Right cardiac atrium (tissue), 5 donors: ENCODE measurements around the gene H2BK1. TPM values are rescaled to one million over a fixed set of nuclear protein-coding genes. Genes with fewer than 3 reads are reported as not detected.

Source experiments
- ATAC-seq, 2 donors: fragments of 200-7000 bp; cut with Tn5 transposase; one replicate each; pipeline versions ENCODE4 v1.8.0 to v1.9.1; 2020; ENCODE audit warnings: moderate library complexity in 2 of 2, mild to moderate bottlenecking in 1 of 2
- DNase-seq, 3 donors: peaks; one replicate each; pipeline ENCODE4 v3.0.0-alpha.2; 2020
- H3K27ac ChIP-seq: one replicate; pipeline ENCODE4 v1.5.1; 2013; ENCODE audit warnings: mild to moderate bottlenecking, low read length, control low read depth, moderate library complexity
- H3K27me3 ChIP-seq: one replicate; pipeline ENCODE4 v1.6.1; 2013; ENCODE audit not compliant: control insufficient read depth, insufficient read depth
- H3K4me1 ChIP-seq: one replicate; pipeline ENCODE4 v1.6.1; 2013; ENCODE audit warnings: low read length; ENCODE audit not compliant: control insufficient read depth, insufficient read depth
- H3K4me3 ChIP-seq: one replicate; pipeline ENCODE4 v1.5.1; 2013; ENCODE audit warnings: low read length, control low read depth
- H3K9me3 ChIP-seq: one replicate; pipeline ENCODE4 v1.6.1; 2013; ENCODE audit warnings: low read length; ENCODE audit not compliant: control insufficient read depth
- WGBS: extraction: QIAGEN DNeasy Blood & Tissue Kit; methylation state at CpG from one replicate; pipeline ENCODE4 v1.1.7; 2013; 5-methylcytosine and 5-hydroxymethylcytosine counted together
- intact Hi-C, 4 donors: fragments of 100-400 bp; cut with DNase I; formaldehyde crosslinking; loops; one replicate each; pipeline versions ENCODE4 v1.11.0 to v1.14.0; 2022 to 2023
- long read RNA-seq, 4 donors: library from polyadenylated mRNA; unstranded; transcript quantifications; one replicate each; pipeline ENCODE4 v2.0.0, GENCODE V29; 2020 to 2021
- polyA plus RNA-seq: library from polyadenylated mRNA; stranded (reverse); fragments of 200-250 nt; gene quantifications from one replicate; pipeline ENCODE4 v1.2.3, GENCODE V29; 2013
- total RNA-seq, 4 donors: library from RNA; stranded (reverse); fragmentation: NEBNext Ultra II Directional; extraction: Animal tissue kit (Norgen Biotek cat#: 25700); gene quantifications; one replicate each; pipeline ENCODE4 v1.2.1, GENCODE V29; 2021
- donor health status: healthy with polysubstance abuse.
- donor health status: DM: no; HTN: yes; CAD: no.
- donor health status: DM: no; HTN: no; CAD: no.
- donor health status: DM: no; HTN: yes; CAD: no; lungs with severe emphysema.
- donor health status: DM: yes; HTN: yes; CAD: no.

The H2BK1 gene
- total RNA-seq (not detected), polyA plus RNA-seq (not detected)
- long read RNA-seq, donor 1: 0 reads
- long read RNA-seq, donor 2: 0 reads
- long read RNA-seq, donor 3: 0 reads
- long read RNA-seq, donor 4: 0 reads

DNA sequence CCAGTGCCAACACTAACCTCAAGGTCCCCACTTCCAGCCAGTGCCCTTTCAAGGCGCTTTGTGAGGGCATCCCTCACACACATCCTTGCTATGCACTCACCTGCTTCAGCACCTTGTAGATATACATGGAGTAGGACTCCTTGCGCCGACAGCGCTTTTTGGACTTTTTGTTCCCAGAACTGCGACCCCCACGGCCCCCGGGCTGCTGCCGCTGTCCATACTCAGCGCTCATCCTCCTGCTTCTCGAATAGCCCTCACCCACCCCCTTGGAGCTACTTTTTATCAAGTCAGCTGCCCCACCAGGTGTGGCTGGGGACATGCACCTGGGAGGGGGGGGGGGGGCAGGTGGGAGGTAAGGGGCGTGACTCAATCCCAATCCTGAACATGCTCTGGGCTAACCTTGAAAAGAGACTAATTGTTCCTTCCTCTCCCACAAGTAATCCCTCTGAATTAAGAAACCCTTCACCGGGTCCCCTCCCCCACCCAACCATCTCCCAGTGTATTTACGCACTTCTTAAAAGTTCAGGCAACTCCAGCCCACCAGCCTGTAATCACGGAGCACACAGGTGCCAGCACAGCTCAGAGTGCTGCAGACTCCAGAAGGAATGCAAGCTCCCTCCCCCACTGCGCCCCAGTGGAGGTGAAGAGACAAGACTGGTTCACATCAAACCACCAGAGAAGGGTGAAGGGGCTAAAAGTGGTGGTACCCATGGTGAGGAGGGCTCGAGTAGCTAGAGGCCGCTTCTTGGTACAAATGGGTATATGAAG lies at the start of gene H2BK1:
Gene H2BK1 (minus strand): TSS at position 402 of the 768 bp plus-strand sequence. CDS start 170 bp downstream, at position 232.
- DNase-seq: peak in 1 of 3 donors; percentile 27
- ATAC-seq: no peak
- intact Hi-C loops: no loop called here
- Histone ChIP-seq H3K27me3 (no peaks in the 10 kb centered on the region), H3K4me1 (no peaks in the 10 kb centered on the region), H3K4me3 (no peak within 1 kb of the TSS), H3K9me3 (no peaks in the 10 kb centered on the region), H3K27ac (no peak within 1 kb of the TSS)
- 84% methylated on average over 17 of the region's 17 CpGs for WGBS

GRCh38 chr7:151257990-151258389 lies 47.7 kb upstream of the H2BK1 start:
- Histone ChIP-seq H3K27ac (no peak overlapping the region), H3K4me1 (peaks cover 2% of the 10 kb centered on the region), H3K4me3 (no peak overlapping the region), H3K9me3 (no peaks in the 10 kb centered on the region), H3K27me3 (no peaks in the 10 kb centered on the region)
- ATAC-seq: no peak
- DNase-seq: peak in 1 of 3 donors; percentile 25
- 90% methylated on average over 7 of the region's 7 CpGs for WGBS
- intact Hi-C loops: no loop called here

DNA sequence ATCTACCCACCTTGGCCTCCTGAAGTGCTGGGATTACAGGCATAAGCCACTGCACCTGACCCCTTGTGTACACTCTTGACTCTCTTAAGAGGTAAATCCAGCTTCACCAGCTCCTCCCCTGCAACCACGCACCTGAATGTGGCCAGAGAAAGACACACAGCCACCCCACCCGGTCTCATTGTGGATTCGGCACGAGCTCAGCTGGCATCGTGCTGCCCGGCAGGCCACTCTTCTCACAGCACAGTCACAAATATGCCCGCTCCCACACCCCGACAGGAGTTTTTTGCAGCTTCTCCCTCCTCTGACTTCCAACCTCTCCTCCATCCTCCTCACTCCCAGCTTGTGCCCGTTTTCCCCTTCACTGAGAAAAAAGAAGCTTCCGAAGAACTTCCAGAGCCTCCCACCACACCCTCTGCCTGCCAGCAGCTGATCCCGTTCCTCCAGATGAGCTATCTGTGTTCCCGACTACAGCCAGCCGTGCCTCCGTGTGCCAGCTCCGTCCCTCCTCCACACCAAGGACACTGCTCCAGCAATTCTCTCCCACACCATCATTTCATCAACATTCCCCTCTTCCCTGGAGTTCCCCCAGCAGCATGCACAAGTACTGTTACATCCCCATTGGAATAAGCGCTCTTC lies 46.2 kb upstream of the H2BK1 start:
- no peak overlapping the region for H3K27ac ChIP-seq
- no peaks in the 10 kb centered on the region for H3K27me3 ChIP-seq
- intact Hi-C loops: no loop called here
- peak in 2 of 3 donors; percentile 57 to 63 for DNase-seq
- WGBS: 40% methylated on average over 16 of the region's 16 CpGs
- H3K9me3 ChIP-seq: no peaks in the 10 kb centered on the region
- peaks cover 5% of the 10 kb centered on the region for H3K4me1 ChIP-seq
- ATAC-seq: peak in 1 of 2 donors; percentile 5
- no peak overlapping the region for H3K4me3 ChIP-seq

DNA sequence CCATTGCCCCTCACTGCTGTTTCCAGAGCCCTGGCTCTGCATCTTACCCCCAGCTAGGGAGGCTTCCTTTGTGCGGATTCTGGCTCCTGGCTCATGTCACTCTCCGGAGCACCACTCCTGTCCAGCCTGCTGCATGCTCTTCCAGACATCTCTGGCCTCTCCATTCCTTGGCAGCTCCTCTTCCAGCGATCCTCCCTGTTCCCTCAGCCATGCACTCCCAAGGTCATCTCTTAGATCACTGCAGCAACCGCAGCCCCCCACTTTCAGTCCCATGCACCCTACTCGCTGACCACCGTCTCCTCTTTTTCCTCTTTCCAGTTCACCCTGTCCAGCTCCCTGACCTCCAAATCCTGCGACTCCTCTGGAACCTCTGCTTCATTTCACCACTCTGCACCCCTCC lies 45.1 kb upstream of the H2BK1 start:
- H3K27ac ChIP-seq: no peak overlapping the region
- no peaks in the 10 kb centered on the region for H3K27me3 ChIP-seq
- no peaks in the 10 kb centered on the region for H3K9me3 ChIP-seq
- ATAC-seq: no peak
- intact Hi-C loops: no loop called here
- H3K4me1 ChIP-seq: peaks cover 9% of the 10 kb centered on the region
- 63% methylated on average over 7 of the region's 7 CpGs for WGBS
- no peak overlapping the region for H3K4me3 ChIP-seq
- peak in 2 of 3 donors; percentile 15 to 20 for DNase-seq

DNA sequence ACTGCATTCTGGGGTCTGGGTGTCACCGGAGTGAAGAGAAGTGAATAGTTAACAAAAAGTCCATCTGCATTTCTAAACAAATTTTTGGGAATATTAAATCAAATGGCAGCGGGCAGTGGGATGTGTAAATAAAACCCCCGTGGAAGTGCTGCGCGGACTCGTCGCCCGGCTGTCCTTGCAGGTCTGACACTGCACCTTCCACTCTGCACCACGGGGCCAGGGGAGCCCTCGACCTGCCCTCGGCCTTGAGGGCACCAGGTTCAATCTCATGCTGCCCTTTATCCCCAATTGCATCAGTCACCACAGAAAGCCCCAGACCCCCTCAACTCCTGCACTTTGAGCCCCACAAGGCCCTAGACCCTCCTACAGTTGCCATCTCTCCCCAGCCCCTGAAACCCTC lies 44.6 kb upstream of the H2BK1 start:
- DNase-seq (peak in 2 of 3 donors; percentile 38 to 42), ATAC-seq (no peak)
- no peak overlapping the region for H3K4me3 ChIP-seq
- no peak overlapping the region for H3K27ac ChIP-seq
- intact Hi-C loops: no loop called here
- H3K9me3 ChIP-seq: no peaks in the 10 kb centered on the region
- peaks cover 12% of the 10 kb centered on the region for H3K4me1 ChIP-seq
- H3K27me3 ChIP-seq: no peaks in the 10 kb centered on the region
- WGBS: 86% methylated on average over 11 of the region's 11 CpGs

DNA sequence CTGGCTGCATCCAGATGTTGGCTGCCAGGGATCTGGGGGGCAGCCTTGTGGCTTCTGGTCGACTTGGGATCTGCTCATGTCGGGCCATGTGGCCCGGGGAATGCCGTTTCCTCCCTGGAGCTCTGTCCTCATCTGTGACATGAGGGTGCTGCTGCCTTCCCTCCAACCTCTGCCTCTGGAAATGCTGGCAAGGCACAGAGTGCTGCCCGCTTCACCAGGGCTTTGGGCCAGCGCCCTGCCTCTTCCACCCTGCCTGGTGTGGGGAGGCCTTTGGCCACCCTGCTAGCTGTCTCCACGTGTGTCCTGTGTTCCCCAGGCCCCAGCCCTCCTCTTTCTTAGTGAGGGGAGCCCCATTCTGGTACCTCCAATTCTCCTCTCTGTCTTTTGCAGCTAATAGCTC lies 44.0 kb upstream of the H2BK1 start:
- DNase-seq (peak in 2 of 3 donors; percentile 34 to 81), ATAC-seq (peak; percentile 10)
- 56% methylated on average over 7 of the region's 7 CpGs for WGBS
- Histone ChIP-seq H3K27me3 (no peaks in the 10 kb centered on the region), H3K9me3 (no peaks in the 10 kb centered on the region), H3K4me3 (no peak overlapping the region), H3K4me1 (peaks cover 12% of the 10 kb centered on the region), H3K27ac (no peak overlapping the region)
- intact Hi-C loops: no loop called here

DNA sequence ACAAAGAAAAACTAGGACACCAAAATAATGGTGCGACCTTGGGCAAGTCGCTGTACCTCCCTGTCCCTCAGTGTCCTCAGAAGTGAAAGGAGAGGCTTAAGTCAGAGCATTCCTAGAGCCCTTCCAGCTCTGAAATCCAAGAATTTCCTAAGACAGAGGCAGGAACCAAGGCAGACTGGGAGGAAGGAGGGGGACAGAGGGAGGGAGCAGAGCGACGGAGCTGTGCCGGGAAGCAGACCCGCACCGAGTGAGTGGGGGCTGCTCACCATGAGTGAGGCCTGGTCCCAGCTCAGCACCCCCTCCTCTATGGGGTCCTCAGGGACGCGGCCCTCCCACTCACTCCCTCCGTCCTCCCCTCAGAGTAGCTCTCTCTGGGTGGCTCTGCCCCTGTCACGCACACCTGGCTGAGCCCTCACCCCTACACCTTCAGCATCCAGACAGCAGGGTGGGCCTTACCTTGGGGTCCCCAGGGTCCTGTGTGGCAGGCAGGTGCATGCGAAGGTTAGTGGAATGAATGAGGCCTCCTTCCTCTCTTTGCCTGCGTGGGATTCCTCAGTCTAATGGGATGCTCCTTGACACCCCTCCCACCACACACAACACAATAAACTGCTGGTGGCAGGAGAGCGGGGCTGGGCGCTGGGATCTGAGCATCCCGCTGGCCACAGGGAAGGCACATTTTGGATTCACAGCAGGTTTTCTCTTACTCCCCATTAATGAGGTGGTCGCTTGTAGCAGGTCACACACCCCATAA lies 42.8 kb upstream of the H2BK1 start:
- intact Hi-C loops: no loop called here
- ATAC-seq: no peak
- Histone ChIP-seq H3K4me3 (no peak overlapping the region), H3K9me3 (no peaks in the 10 kb centered on the region), H3K4me1 (peaks cover 12% of the 10 kb centered on the region), H3K27me3 (no peaks in the 10 kb centered on the region), H3K27ac (no peak overlapping the region)
- 49% methylated on average over 17 of the region's 17 CpGs for WGBS
- DNase-seq: peak in 1 of 3 donors; percentile 66

DNA sequence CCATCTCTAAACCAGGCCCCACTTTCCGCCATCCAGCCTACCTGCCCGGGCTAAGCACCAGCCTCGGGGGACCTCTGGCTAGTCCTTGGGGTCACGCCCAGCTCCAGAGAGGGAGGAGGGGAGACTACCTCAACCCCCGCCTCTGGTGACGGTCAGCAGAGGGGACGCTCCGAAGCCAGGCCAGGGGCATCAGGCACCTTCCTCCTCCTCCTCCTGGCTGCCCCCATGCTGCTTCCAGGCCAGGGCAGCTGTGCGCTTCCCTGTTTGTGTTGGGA lies 42.2 kb upstream of the H2BK1 start:
- H3K27me3 ChIP-seq: no peaks in the 10 kb centered on the region
- H3K4me1 ChIP-seq: peaks cover 12% of the 10 kb centered on the region
- ATAC-seq: no peak
- H3K4me3 ChIP-seq: peak overlapping the region; percentile 74
- peak overlapping the region; percentile 98 for H3K27ac ChIP-seq
- no peaks in the 10 kb centered on the region for H3K9me3 ChIP-seq
- intact Hi-C loops: no loop called here
- no peak for DNase-seq
- WGBS: 15% methylated on average over 9 of the region's 9 CpGs

DNA sequence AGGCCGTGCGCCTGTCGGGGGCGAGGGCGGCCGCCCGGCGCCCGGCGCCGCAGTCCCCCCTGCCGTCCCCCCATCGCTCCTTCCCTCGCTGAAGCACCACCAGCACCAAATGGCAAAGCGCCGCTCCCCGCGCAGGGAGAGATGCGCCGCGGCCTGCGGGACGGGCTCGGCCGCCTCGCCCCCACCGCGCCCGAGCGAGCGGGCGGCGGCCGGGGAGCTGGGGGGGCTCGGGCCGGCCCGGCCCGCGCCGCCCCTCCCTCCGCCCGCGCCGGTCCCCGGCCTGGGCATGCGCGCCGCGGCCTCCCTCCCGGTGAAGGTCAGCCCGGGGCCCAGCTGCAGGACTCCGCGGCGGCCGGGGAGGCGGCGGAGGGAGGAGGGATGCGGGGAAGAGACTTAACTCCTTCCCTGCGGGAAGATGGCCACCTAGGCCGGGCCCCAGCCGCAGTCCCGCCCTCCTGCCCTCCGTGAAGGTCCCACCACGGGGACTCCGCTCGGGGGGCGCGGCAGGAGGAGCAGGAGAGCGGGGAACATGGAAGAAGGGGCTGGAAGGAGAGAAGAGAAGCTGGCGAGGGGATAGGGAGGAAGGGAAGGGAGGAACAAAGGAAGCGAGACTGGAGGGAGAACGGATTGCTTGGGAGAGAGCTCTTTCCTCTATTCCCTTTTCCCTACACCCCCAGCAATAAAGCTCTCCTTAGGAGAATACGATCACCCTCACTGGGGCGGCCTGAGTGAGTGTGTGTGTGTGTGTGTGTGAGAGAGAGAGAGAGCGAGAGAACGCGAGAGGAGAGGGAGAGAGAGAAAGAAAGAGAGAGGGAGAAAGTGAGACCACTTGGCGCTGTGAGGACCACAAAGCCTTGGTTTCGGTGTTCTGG lies 41.6 kb upstream of the H2BK1 start:
- Histone ChIP-seq H3K9me3 (no peaks in the 10 kb centered on the region), H3K4me1 (peaks cover 12% of the 10 kb centered on the region), H3K27me3 (no peaks in the 10 kb centered on the region), H3K4me3 (peak overlapping the region; percentile 74), H3K27ac (peak overlapping the region; percentile 98)
- ATAC-seq (peak; percentile 57 to 62), DNase-seq (peak; percentile 77 to 94 (median 91))
- intact Hi-C loops: no loop called here
- WGBS: 1% methylated on average over 79 of the region's 79 CpGs

GRCh38 chr7:151251328-151251688 lies 41.0 kb upstream of the H2BK1 start:
- H3K4me1 ChIP-seq: peaks cover 15% of the 10 kb centered on the region
- H3K27ac ChIP-seq: peak overlapping the region; percentile 88
- H3K4me3 ChIP-seq: peak overlapping the region; percentile 74
- intact Hi-C loops: no loop called here
- H3K27me3 ChIP-seq: no peaks in the 10 kb centered on the region
- no peaks in the 10 kb centered on the region for H3K9me3 ChIP-seq
- DNase-seq: peak; percentile 60 to 87 (median 84)
- no peak for ATAC-seq
- WGBS: 4% methylated on average over 19 of the region's 19 CpGs
